Upper lobe of left lung (tissue), 6 donors: Measurements from ENCODE around the gene COX6A1. TPM values are rescaled to one million over a fixed set of nuclear protein-coding genes. Genes with fewer than 3 reads are reported as not detected.

ENCODE experiments used
- ATAC-seq, 2 donors: fragments of 200-7000 bp; cut with Tn5 transposase; one replicate each; pipeline ENCODE4 v1.9.1; 2022; ENCODE audit warnings: mild to moderate bottlenecking in 2 of 2, moderate library complexity in 2 of 2; ENCODE audit not compliant: low FRiP score in 2 of 2
- DNase-seq, 2 donors: peaks; one replicate each; pipeline ENCODE4 v3.0.0-alpha.2; 2019 to 2020
- H3K27ac ChIP-seq, 4 donors: fragments of 200-600 bp; sonication (generic); one replicate each; pipeline ENCODE4 v1.5.1; 2016 to 2019
- H3K27me3 ChIP-seq, 4 donors: fragments of 200-600 bp; sonication (generic); one replicate each; pipeline ENCODE4 v1.5.1; 2017 to 2019
- H3K36me3 ChIP-seq, 4 donors: fragments of 200-600 bp; sonication (generic); one replicate each; pipeline ENCODE4 v1.5.1; 2016 to 2019
- H3K4me1 ChIP-seq, 4 donors: fragments of 200-600 bp; sonication (generic); one replicate each; pipeline ENCODE4 v1.5.1; 2018 to 2019
- H3K4me3 ChIP-seq, 4 donors: fragments of 200-600 bp; sonication (generic); one replicate each; pipeline ENCODE4 v1.5.1; 2017 to 2019; ENCODE audit warnings: mild to moderate bottlenecking in 2 of 4, moderate library complexity in 1 of 4
- H3K9me3 ChIP-seq, 4 donors: fragments of 200-600 bp; sonication (generic); one replicate each; pipeline ENCODE4 v1.5.1; 2018 to 2019
- EP300 ChIP-seq, 4 donors: sonication (generic); formaldehyde crosslinking; IDR thresholded peaks; one replicate each; pipeline ENCODE4 v1.5.1; 2017; ENCODE audit warnings: antibody characterized with exemption in 4 of 4, control low read depth in 2 of 4
- POLR2A ChIP-seq, 4 donors: fragments of 450-650 bp; IDR thresholded peaks; one replicate each; pipeline ENCODE4 v1.5.1; 2016 to 2017; ENCODE audit warnings: antibody characterized with exemption in 4 of 4, mild to moderate bottlenecking in 2 of 4
- POLR2AphosphoS5 ChIP-seq, 2 donors: sonication (generic); formaldehyde crosslinking; IDR thresholded peaks; one replicate each; pipeline ENCODE4 v1.5.1; 2017; ENCODE audit warnings: antibody characterized with exemption in 2 of 2
- WGBS, 2 donors: methylation state at CpG; one replicate each; pipeline ENCODE4 v1.1.5; 2017 to 2018; 5-methylcytosine and 5-hydroxymethylcytosine counted together
- total RNA-seq, 6 donors: library from RNA; depleted of rRNA in 4 of 6; stranded (reverse); fragments of >200 nt in 4 of 6; gene quantifications; one replicate each; pipeline versions ENCODE4 v1.1.0 to v1.2.1, GENCODE V29; 2016 to 2021
- TF ChIP-seq, protein P1 (sequence below), 6 experiments: fragments of 450-650 bp in 4 of 6; fragments of 200-600 bp in 2 of 6; sonication (generic) in 2 of 6; IDR thresholded peaks; one replicate each; pipeline ENCODE4 v1.5.1; 2016 to 2019; ENCODE audit warnings: antibody characterized with exemption in 6 of 6
- donor health status: DM: no; HTN: no; CAD: no; lungs with moderate emphysema.
- donor health status: DM: no; HTN: yes; CAD: no; lungs with severe emphysema.

The COX6A1 gene
- total RNA-seq, 6 donors from 2014 or later, result 131 to 733 (median 324) TPM

- H3K9me3 ChIP-seq, result no peaks in the 10 kb centered on the region
- H3K27me3 ChIP-seq, result no peaks in the 10 kb centered on the region
- H3K27ac ChIP-seq, result no peak overlapping the region
- no peaks in the 10 kb centered on the region for H3K36me3 ChIP-seq
- no peak overlapping the region for H3K4me3 ChIP-seq
- no peaks in the 10 kb centered on the region for H3K4me1 ChIP-seq
- no peak for ATAC-seq
- 55 to 73% methylated on average over 16 to 31 of the region's 33 CpGs for WGBS, 2 donors
- DNase-seq, result peak in 1 of 2 donors; percentile 76
- no peak for TF ChIP-seq POLR2AphosphoS5 (IDR thresholded peaks at IDR 0.05)
- TF ChIP-seq, protein P1, sequence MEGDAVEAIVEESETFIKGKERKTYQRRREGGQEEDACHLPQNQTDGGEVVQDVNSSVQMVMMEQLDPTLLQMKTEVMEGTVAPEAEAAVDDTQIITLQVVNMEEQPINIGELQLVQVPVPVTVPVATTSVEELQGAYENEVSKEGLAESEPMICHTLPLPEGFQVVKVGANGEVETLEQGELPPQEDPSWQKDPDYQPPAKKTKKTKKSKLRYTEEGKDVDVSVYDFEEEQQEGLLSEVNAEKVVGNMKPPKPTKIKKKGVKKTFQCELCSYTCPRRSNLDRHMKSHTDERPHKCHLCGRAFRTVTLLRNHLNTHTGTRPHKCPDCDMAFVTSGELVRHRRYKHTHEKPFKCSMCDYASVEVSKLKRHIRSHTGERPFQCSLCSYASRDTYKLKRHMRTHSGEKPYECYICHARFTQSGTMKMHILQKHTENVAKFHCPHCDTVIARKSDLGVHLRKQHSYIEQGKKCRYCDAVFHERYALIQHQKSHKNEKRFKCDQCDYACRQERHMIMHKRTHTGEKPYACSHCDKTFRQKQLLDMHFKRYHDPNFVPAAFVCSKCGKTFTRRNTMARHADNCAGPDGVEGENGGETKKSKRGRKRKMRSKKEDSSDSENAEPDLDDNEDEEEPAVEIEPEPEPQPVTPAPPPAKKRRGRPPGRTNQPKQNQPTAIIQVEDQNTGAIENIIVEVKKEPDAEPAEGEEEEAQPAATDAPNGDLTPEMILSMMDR (IDR thresholded peaks at IDR 0.05), result no peak
Observed at GRCh38 chr12:120397824-120398540, 39.9 kb upstream of the COX6A1 start.

- Histone ChIP-seq H3K4me3 (no peak overlapping the region), H3K9me3 (no peaks in the 10 kb centered on the region), H3K27ac (no peak overlapping the region), H3K4me1 (no peaks in the 10 kb centered on the region), H3K36me3 (no peaks in the 10 kb centered on the region), H3K27me3 (no peaks in the 10 kb centered on the region)
- ATAC-seq (no peak), DNase-seq (no peak)
- TF ChIP-seq POLR2A (IDR thresholded peaks at IDR 0.05), result no peak
- TF ChIP-seq EP300 (IDR thresholded peaks at IDR 0.05), result no peak
- 77 to 81% methylated on average over 5 of the region's 5 CpGs for WGBS, 2 donors
Observed at GRCh38 chr12:120399531-120399930, 38.4 kb upstream of the COX6A1 start.

GRCh38 chr12:120402217-120402616 is 35.7 kb upstream of the COX6A1 start:
- WGBS, 2 donors, result 32 to 47% methylated on average over 11 to 13 of the region's 13 CpGs
- H3K27me3 ChIP-seq, result no peaks in the 10 kb centered on the region
- no peak overlapping the region for H3K27ac ChIP-seq
- H3K4me1 ChIP-seq, result no peaks in the 10 kb centered on the region
- no peaks in the 10 kb centered on the region for H3K36me3 ChIP-seq
- TF ChIP-seq EP300 (IDR thresholded peaks at IDR 0.05), result no peak
- TF ChIP-seq, protein P1 (IDR thresholded peaks at IDR 0.05), result no peak
- no peaks in the 10 kb centered on the region for H3K9me3 ChIP-seq
- no peak overlapping the region for H3K4me3 ChIP-seq
- ATAC-seq (no peak), DNase-seq (peak in 1 of 2 donors; percentile 51)

GRCh38 chr12:120403869-120404268 is 34.0 kb upstream of the COX6A1 start:
- 61 to 65% methylated on average over 3 of the region's 3 CpGs for WGBS, 2 donors
- Histone ChIP-seq H3K4me3 (no peak overlapping the region), H3K9me3 (no peaks in the 10 kb centered on the region), H3K4me1 (no peaks in the 10 kb centered on the region), H3K36me3 (no peaks in the 10 kb centered on the region), H3K27me3 (no peaks in the 10 kb centered on the region), H3K27ac (no peak overlapping the region)
- DNase-seq, result no peak
- no peak for ATAC-seq
- TF ChIP-seq POLR2AphosphoS5 (IDR thresholded peaks at IDR 0.05) (no peak), POLR2A (IDR thresholded peaks at IDR 0.05) (no peak), EP300 (IDR thresholded peaks at IDR 0.05) (no peak)
- TF ChIP-seq, protein P1 (IDR thresholded peaks at IDR 0.05), result no peak

DNA sequence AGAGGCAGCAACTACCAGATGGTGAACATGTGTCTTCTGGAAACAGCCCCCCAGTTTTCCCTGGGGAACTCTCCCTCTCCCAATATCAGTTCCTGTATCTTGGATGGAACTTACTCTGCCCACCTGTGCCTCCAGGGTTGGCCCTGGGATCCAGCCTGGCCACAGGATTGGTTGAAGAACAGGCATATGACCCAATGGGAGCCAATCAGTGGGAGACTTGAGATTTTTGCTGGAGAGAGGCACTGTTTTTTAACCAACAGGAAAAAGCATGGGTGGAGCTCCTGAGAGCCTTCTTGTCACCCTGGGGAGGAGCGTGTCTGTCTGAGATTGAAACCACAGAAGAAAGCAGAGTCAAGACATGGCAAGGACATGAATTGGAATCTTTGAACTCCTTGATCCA is 33.6 kb upstream of the COX6A1 start:
- Histone ChIP-seq H3K36me3 (no peaks in the 10 kb centered on the region), H3K4me1 (no peaks in the 10 kb centered on the region), H3K27ac (no peak overlapping the region), H3K9me3 (no peaks in the 10 kb centered on the region), H3K4me3 (no peak overlapping the region), H3K27me3 (no peaks in the 10 kb centered on the region)
- TF ChIP-seq POLR2A (IDR thresholded peaks at IDR 0.05), result no peak
- TF ChIP-seq, protein P1 (IDR thresholded peaks at IDR 0.05), result no peak
- TF ChIP-seq POLR2AphosphoS5 (IDR thresholded peaks at IDR 0.05), result no peak
- TF ChIP-seq EP300 (IDR thresholded peaks at IDR 0.05), result no peak
- WGBS, 2 donors, result 45 to 65% methylated on average over 1 of the region's 1 CpG
- DNase-seq, result no peak
- ATAC-seq, result no peak
